HepG2 (cell line): Measurements from ENCODE around the gene ZMYND10.

Experiments
- GFI1 ChIP-seq: sonication (generic); formaldehyde crosslinking; IDR thresholded peaks from 2 replicates; pipeline ENCODE4 v1.5.0; 2020; ENCODE audit warnings: missing genetic modification reagents, mild to moderate bottlenecking, borderline replicate concordance
- NCOR1 ChIP-seq: fragments of 200-600 bp; sonication (generic); IDR thresholded peaks from 2 replicates; pipeline ENCODE4 v1.7.0; 2017; ENCODE audit warnings: antibody characterized with exemption, low read length, borderline replicate concordance
- NR3C1 ChIP-seq: sonication (generic); formaldehyde crosslinking; IDR thresholded peaks from 2 replicates; pipeline ENCODE4 v1.4.0; 2020; ENCODE audit warnings: missing genetic modification reagents
- PHF20 ChIP-seq: sonication (generic); formaldehyde crosslinking; IDR thresholded peaks from 2 replicates; pipeline ENCODE4 v1.5.0; 2020; ENCODE audit warnings: mild to moderate bottlenecking, missing genetic modification reagents
- RAD51 ChIP-seq: fragments of 450-650 bp; IDR thresholded peaks from 2 replicates; pipeline ENCODE4 v1.6.1; 2016; ENCODE audit warnings: borderline replicate concordance
- RBM22 ChIP-seq: fragments of 200-400 bp; formaldehyde crosslinking; optimal IDR thresholded peaks from 2 replicates; pipeline ENCODE3; 2017; ENCODE audit warnings: mild to moderate bottlenecking, low read length, moderate library complexity
- TF ChIP-seq, protein P1 (sequence below), 2 experiments: sonication (generic) in 1 of 2; formaldehyde crosslinking in 1 of 2; IDR thresholded peaks; 2 replicates each; pipeline versions ENCODE4 v1.4.0 to v1.6.1; 2018 to 2020; ENCODE audit warnings: missing genetic modification reagents in 2 of 2, borderline replicate concordance in 1 of 2, low read depth in 1 of 2, mild to moderate bottlenecking in 1 of 2, missing biosample characterization in 1 of 2
- TF ChIP-seq, protein P2 (sequence below): sonication (generic); formaldehyde crosslinking; IDR thresholded peaks from 2 replicates; pipeline ENCODE4 v1.4.0; 2020; ENCODE audit warnings: missing genetic modification reagents
- TF ChIP-seq, protein P3 (sequence below): IDR thresholded peaks from 2 replicates; pipeline ENCODE4 v1.6.1; 2016
- TF ChIP-seq, protein P4 (sequence below): sonication (generic); IDR thresholded peaks from 2 replicates; pipeline ENCODE4 v1.6.1; 2016; ENCODE audit warnings: low read depth, borderline replicate concordance

DNA sequence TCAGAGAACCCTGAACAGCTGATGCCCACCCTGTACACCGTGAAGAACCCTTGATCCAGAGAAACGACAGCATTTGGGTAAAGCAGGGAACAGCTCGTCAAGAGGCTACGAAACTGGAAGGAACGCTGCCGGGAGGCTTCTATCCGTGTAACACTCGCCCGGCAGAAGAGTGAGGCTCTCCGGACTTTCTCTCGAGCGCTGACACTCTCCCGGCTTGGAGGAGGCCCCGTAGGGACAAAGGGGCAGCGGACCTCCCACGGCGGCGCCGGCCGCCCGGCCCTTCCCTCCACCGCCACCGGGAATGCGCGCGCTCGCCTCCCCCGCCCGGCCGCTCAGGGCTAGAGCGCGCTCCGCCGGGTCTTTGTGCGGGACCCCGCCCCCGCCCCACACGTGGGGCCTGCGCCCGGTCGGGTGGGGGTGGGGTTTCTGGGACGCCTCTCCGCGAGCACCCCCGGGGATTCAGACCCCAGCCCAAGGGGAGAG is 24.6 kb downstream of the ZMYND10 start:
- TF ChIP-seq GFI1 = no peak; the same call in 1 of the 2 replicates
- TF ChIP-seq, protein P1, sequence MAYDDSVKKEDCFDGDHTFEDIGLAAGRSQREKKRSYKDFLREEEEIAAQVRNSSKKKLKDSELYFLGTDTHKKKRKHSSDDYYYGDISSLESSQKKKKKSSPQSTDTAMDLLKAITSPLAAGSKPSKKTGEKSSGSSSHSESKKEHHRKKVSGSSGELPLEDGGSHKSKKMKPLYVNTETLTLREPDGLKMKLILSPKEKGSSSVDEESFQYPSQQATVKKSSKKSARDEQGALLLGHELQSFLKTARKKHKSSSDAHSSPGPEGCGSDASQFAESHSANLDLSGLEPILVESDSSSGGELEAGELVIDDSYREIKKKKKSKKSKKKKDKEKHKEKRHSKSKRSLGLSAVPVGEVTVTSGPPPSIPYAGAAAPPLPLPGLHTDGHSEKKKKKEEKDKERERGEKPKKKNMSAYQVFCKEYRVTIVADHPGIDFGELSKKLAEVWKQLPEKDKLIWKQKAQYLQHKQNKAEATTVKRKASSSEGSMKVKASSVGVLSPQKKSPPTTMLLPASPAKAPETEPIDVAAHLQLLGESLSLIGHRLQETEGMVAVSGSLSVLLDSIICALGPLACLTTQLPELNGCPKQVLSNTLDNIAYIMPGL (CRISPR knock-in tag; IDR thresholded peaks at IDR 0.05; ENCODE audit: borderline replicate concordance in 1 of 2, low read depth in 1 of 2) = no peak; a peak in 2 of 4 replicates
- TF ChIP-seq NCOR1 = no peak
- TF ChIP-seq, protein P2, sequence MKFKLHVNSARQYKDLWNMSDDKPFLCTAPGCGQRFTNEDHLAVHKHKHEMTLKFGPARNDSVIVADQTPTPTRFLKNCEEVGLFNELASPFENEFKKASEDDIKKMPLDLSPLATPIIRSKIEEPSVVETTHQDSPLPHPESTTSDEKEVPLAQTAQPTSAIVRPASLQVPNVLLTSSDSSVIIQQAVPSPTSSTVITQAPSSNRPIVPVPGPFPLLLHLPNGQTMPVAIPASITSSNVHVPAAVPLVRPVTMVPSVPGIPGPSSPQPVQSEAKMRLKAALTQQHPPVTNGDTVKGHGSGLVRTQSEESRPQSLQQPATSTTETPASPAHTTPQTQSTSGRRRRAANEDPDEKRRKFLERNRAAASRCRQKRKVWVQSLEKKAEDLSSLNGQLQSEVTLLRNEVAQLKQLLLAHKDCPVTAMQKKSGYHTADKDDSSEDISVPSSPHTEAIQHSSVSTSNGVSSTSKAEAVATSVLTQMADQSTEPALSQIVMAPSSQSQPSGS (CRISPR knock-in tag) = no peak
- no peak for TF ChIP-seq NR3C1 (CRISPR knock-in tag)
- TF ChIP-seq RAD51 = no peak
- no peak for TF ChIP-seq RBM22
- TF ChIP-seq PHF20 (CRISPR knock-in tag) = no peak
- TF ChIP-seq, protein P3, sequence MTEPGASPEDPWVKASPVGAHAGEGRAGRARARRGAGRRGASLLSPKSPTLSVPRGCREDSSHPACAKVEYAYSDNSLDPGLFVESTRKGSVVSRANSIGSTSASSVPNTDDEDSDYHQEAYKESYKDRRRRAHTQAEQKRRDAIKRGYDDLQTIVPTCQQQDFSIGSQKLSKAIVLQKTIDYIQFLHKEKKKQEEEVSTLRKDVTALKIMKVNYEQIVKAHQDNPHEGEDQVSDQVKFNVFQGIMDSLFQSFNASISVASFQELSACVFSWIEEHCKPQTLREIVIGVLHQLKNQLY (CRISPR knock-in tag) = no peak
- TF ChIP-seq, protein P4, sequence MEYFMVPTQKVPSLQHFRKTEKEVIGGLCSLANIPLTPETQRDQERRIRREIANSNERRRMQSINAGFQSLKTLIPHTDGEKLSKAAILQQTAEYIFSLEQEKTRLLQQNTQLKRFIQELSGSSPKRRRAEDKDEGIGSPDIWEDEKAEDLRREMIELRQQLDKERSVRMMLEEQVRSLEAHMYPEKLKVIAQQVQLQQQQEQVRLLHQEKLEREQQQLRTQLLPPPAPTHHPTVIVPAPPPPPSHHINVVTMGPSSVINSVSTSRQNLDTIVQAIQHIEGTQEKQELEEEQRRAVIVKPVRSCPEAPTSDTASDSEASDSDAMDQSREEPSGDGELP = no peak
